ENCODE data around the gene PLPPR4. TPM values are rescaled to one million over a fixed set of nuclear protein-coding genes. Genes with fewer than 3 reads are reported as not detected.

The PLPPR4 gene
- polyA plus RNA-seq, 1 of the 3 experiments (the other 2 are of a cell fraction): 0.61 TPM

DNA sequence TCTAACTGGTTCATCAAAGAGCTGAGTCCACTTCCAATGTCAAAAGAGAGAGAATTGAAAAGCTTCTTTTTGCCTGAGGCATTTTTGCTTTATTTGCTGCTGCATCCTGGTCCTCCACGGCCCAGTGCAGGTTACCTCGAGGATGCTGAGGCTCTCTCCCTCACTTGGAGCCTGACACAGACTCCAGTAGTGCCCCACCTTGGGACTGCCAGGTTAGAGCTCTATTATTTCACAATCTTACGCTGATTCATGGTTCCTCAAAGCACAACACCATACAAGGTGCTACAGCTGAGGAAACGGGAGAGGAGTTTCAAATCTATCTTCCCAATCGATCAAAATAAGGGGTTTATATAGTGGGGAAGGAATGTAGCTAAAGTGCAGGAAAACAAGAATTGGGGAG, 13.6 kb upstream of the PLPPR4 start:
- H3F3A ChIP-seq (replicated peaks; ENCODE audit: insufficient read depth): no peaks in the 10 kb centered on the region
- H3K9me3 ChIP-seq: no peaks in the 10 kb centered on the region
- ChIA-PET POLR2A (no interaction called here), CTCF (interaction anchor here (0.9 kb wide), 1 partner anchor 13 kb away, joined by 3 read pairs; no protein-coding TSS in a partner anchor)
- 38% methylated on average over 5 of the region's 5 CpGs for WGBS (ENCODE audit: low lambda C conversion rate)
- H3K27me3 ChIP-seq (ENCODE audit: insufficient read depth): no peaks in the 10 kb centered on the region
- no peak overlapping the region for H3K9ac ChIP-seq
- no peaks in the 10 kb centered on the region for H3K4me1 ChIP-seq (ENCODE audit: control insufficient read depth in 1 of 2, insufficient read depth in 2 of 2, low read depth in 1 of 2, low read length in 1 of 2)
- H3K4me2 ChIP-seq: no peak overlapping the region
- no peak overlapping the region for H3K4me3 ChIP-seq (ENCODE audit: low read depth in 2 of 2, low read length in 1 of 2)
- no peaks in the 10 kb centered on the region for H3K9me2 ChIP-seq
- TF ChIP-seq, protein P1, sequence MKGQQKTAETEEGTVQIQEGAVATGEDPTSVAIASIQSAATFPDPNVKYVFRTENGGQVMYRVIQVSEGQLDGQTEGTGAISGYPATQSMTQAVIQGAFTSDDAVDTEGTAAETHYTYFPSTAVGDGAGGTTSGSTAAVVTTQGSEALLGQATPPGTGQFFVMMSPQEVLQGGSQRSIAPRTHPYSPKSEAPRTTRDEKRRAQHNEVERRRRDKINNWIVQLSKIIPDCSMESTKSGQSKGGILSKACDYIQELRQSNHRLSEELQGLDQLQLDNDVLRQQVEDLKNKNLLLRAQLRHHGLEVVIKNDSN (IDR thresholded peaks at IDR 0.05; ENCODE audit: borderline replicate concordance, low read depth): no peak
- TF ChIP-seq, protein P2, sequence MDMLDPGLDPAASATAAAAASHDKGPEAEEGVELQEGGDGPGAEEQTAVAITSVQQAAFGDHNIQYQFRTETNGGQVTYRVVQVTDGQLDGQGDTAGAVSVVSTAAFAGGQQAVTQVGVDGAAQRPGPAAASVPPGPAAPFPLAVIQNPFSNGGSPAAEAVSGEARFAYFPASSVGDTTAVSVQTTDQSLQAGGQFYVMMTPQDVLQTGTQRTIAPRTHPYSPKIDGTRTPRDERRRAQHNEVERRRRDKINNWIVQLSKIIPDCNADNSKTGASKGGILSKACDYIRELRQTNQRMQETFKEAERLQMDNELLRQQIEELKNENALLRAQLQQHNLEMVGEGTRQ (IDR thresholded peaks at IDR 0.05; ENCODE audit: borderline replicate concordance, low read depth, low read length): no peak
- TF ChIP-seq FOSL2 (IDR thresholded peaks at IDR 0.05; ENCODE audit: borderline replicate concordance, low read depth) (no peak), MXI1 (IDR thresholded peaks at IDR 0.05; ENCODE audit: low read depth, low read length) (no peak)
- H4K20me1 ChIP-seq (ENCODE audit: insufficient read depth): no peaks in the 10 kb centered on the region
- H3K27ac ChIP-seq (ENCODE audit: low read depth in 2 of 2, low read length in 1 of 2): no peak overlapping the region
- H3K36me3 ChIP-seq (replicated peaks in 1 of 2; ENCODE audit: control insufficient read depth in 1 of 2, insufficient read depth in 2 of 2, low read length in 1 of 2): no peaks in the 10 kb centered on the region
- no peak for DNase-seq
- no peak overlapping the region for H2AFZ ChIP-seq (ENCODE audit: low read depth)
- no peaks in the 10 kb centered on the region for H3K79me2 ChIP-seq (ENCODE audit: insufficient read depth)

DNA sequence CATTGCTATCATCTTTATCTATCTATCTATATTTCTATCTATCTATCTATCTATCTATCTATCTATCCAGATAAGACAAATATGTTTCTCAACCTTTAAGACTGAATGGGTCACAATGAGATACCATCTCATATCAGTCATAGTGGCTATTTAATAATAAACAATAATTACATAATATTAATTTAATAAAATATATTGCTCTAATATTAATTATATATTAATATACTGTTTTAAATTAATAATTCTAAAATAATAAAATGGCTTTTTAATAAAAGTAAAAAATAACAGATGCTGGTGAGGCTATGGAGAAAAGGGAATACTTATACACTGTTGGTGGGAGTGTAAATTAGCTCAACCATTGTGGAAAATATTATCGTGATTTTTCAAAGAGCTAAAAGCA, 13.0 kb upstream of the PLPPR4 start:
- Histone ChIP-seq H3K27ac (ENCODE audit: low read depth in 2 of 2, low read length in 1 of 2) (no peak overlapping the region), H3F3A (replicated peaks; ENCODE audit: insufficient read depth) (no peaks in the 10 kb centered on the region), H2AFZ (ENCODE audit: low read depth) (no peak overlapping the region), H3K4me3 (ENCODE audit: low read depth in 2 of 2, low read length in 1 of 2) (no peak overlapping the region), H3K27me3 (ENCODE audit: insufficient read depth) (no peaks in the 10 kb centered on the region), H3K4me1 (ENCODE audit: control insufficient read depth in 1 of 2, insufficient read depth in 2 of 2, low read depth in 1 of 2, low read length in 1 of 2) (no peaks in the 10 kb centered on the region), H3K9me2 (no peaks in the 10 kb centered on the region), H3K9me3 (no peaks in the 10 kb centered on the region), H3K36me3 (replicated peaks in 1 of 2; ENCODE audit: control insufficient read depth in 1 of 2, insufficient read depth in 2 of 2, low read length in 1 of 2) (no peaks in the 10 kb centered on the region), H4K20me1 (ENCODE audit: insufficient read depth) (no peaks in the 10 kb centered on the region), H3K9ac (no peak overlapping the region), H3K4me2 (no peak overlapping the region), H3K79me2 (ENCODE audit: insufficient read depth) (no peaks in the 10 kb centered on the region)
- TF ChIP-seq JUND (IDR thresholded peaks at IDR 0.05) (no peak), FOSL2 (IDR thresholded peaks at IDR 0.05; ENCODE audit: borderline replicate concordance, low read depth) (no peak), RXRA (IDR thresholded peaks at IDR 0.05; ENCODE audit: borderline replicate concordance, low read depth) (no peak), CHD2 (IDR thresholded peaks at IDR 0.05; ENCODE audit: low read length, partially characterized antibody) (no peak), YY1 (IDR thresholded peaks at IDR 0.05; ENCODE audit: low read depth) (no peak)
- TF ChIP-seq, protein P1 (IDR thresholded peaks at IDR 0.05; ENCODE audit: borderline replicate concordance, low read depth): no peak
- TF ChIP-seq, protein P3, sequence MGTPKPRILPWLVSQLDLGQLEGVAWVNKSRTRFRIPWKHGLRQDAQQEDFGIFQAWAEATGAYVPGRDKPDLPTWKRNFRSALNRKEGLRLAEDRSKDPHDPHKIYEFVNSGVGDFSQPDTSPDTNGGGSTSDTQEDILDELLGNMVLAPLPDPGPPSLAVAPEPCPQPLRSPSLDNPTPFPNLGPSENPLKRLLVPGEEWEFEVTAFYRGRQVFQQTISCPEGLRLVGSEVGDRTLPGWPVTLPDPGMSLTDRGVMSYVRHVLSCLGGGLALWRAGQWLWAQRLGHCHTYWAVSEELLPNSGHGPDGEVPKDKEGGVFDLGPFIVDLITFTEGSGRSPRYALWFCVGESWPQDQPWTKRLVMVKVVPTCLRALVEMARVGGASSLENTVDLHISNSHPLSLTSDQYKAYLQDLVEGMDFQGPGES (IDR thresholded peaks at IDR 0.05; ENCODE audit: low read depth, low read length): no peak
- TF ChIP-seq, protein P4, sequence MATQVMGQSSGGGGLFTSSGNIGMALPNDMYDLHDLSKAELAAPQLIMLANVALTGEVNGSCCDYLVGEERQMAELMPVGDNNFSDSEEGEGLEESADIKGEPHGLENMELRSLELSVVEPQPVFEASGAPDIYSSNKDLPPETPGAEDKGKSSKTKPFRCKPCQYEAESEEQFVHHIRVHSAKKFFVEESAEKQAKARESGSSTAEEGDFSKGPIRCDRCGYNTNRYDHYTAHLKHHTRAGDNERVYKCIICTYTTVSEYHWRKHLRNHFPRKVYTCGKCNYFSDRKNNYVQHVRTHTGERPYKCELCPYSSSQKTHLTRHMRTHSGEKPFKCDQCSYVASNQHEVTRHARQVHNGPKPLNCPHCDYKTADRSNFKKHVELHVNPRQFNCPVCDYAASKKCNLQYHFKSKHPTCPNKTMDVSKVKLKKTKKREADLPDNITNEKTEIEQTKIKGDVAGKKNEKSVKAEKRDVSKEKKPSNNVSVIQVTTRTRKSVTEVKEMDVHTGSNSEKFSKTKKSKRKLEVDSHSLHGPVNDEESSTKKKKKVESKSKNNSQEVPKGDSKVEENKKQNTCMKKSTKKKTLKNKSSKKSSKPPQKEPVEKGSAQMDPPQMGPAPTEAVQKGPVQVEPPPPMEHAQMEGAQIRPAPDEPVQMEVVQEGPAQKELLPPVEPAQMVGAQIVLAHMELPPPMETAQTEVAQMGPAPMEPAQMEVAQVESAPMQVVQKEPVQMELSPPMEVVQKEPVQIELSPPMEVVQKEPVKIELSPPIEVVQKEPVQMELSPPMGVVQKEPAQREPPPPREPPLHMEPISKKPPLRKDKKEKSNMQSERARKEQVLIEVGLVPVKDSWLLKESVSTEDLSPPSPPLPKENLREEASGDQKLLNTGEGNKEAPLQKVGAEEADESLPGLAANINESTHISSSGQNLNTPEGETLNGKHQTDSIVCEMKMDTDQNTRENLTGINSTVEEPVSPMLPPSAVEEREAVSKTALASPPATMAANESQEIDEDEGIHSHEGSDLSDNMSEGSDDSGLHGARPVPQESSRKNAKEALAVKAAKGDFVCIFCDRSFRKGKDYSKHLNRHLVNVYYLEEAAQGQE (IDR thresholded peaks at IDR 0.05; ENCODE audit: low read depth, low read length): no peak
- TF ChIP-seq, protein P5, sequence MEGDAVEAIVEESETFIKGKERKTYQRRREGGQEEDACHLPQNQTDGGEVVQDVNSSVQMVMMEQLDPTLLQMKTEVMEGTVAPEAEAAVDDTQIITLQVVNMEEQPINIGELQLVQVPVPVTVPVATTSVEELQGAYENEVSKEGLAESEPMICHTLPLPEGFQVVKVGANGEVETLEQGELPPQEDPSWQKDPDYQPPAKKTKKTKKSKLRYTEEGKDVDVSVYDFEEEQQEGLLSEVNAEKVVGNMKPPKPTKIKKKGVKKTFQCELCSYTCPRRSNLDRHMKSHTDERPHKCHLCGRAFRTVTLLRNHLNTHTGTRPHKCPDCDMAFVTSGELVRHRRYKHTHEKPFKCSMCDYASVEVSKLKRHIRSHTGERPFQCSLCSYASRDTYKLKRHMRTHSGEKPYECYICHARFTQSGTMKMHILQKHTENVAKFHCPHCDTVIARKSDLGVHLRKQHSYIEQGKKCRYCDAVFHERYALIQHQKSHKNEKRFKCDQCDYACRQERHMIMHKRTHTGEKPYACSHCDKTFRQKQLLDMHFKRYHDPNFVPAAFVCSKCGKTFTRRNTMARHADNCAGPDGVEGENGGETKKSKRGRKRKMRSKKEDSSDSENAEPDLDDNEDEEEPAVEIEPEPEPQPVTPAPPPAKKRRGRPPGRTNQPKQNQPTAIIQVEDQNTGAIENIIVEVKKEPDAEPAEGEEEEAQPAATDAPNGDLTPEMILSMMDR (IDR thresholded peaks at IDR 0.05): no peak
- WGBS (ENCODE audit: low lambda C conversion rate): 81% methylated on average over 1 of the region's 1 CpG
- POLR2A ChIA-PET: no interaction called here
- no peak for DNase-seq
- CTCF ChIA-PET: interaction anchor here (1.3 kb wide), 1 partner anchor 11 kb away, joined by 4 read pairs; no protein-coding TSS in a partner anchor
